ENCODE data around the gene KCND3.

KCND3 gene

DNA sequence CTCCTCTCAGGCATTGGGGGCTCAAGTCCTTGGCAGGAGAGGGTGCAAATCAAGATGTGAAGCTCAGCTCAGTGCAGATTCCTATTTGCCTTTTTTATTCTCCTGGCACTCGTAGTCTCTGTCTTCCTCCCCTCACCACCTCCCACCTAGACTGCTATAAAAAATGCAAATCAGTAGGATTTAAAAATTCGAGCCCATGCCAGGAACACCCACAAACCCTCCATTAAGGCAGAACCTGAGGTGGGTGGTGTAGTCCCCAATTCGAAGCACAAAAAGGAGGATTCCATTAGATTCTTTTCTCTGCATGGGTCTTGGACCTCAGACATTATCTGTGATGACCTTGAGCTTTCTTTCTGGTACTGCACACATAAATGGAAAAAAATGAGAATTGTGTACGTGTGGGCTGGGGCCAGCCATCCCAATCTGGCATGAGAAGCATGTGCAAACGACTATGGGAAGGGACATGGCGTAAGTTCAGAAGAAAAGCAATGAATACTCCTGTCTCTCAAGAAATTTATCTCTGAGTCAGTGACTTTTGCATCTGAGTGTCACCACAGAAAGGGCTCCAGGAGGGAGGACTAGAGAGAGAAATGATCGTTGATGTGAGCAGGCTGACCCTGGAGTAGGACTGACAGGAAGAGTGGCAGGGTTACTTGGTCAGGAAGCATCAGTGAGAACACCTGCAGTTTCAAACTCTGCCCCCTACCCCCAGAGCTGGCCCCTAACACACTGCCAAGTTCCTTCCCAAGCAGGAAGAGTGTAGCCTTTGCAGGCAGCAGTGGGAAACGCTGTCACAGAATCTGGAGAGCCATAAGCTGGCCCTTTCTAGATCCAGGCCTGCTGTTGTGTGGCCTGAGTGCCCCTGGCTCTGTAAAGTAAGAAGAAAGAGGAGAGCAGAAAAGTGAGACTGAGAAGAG is 252.0 kb downstream of the KCND3 start:
- DNase-seq = no peak

DNA sequence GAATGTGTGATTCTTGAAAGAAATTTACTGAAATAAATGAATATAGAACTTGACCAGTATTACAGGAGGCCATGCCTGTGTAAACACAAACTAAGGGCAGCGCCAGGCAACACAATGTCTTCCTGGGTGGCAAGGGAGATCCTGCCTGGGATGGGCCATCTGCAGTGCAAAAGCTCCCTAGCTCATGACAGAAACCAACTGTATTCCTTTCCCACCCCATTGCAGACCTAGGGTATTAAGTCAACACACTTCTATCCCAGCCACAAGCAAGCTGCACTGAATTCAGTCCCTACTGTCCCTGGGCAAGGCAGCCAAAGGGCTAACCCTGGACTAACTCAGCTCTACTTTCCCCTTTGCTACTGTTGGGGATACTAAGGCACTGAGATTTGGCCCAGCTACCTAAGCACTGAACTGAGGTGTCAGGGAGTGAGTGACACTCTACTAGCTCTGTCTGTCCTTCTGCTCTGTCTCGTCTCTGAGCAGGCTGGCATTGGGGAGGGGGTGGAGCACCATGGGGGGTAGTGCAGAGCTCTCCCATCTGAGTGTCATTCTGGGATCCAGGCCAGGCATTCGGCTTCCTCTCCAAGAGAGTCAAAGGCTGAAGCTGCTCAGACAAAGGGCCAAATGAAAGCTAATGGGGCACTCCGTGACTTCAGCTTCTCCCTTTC is 252.8 kb downstream of the KCND3 start:
- DNase-seq = no peak

DNA sequence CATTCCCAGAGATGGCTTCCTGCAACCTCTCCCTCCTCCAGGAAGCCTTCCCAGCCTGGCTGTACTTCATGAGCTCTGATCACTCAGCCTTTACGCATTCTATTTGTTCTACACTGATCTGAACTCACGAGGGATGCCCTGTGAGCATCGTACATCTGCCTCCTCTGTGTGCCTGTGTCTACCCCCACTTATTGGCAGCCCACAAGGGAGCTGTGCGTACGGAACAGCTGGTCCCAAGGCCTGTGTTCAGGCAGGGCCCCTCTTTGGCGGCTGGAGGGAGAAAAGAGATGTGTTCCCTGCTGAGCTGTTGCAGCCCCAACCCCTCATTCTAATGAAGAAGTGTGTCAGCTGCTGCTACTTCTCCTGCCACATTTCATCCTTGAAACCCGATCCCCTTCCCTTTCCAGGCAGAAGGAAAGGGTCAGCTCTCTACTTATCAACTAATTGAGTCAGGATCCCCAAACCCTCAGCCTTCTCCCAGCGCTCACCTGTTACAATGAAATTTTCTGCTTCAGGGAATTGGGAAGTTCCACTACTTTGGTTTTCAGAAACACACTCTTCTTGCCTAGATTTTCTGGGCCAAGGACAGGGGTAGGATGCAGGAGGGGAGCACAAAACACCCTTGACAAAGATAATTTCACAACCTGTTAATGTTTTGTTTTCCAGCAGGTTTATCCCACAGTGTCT is 253.5 kb downstream of the KCND3 start:
- no peak for DNase-seq

DNA sequence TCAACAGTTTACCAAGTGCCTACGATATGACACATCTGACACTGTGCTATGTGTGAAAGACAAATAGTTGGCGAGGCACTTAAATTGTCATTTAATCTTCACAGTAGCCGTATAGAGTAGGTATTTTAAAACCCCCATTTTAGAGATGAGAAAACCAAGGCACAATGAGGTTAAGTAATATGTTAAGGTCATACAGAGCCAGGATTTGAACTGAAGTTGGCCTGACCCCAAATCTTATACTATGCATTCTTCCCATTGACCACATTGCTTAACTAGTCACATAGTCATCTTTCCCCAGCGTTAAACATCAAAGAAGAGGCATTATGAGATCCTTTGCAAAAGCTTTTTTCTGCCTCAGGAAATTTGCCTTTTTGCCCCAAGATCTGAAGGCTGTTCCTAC is 254.1 kb downstream of the KCND3 start:
- DNase-seq = no peak

DNA sequence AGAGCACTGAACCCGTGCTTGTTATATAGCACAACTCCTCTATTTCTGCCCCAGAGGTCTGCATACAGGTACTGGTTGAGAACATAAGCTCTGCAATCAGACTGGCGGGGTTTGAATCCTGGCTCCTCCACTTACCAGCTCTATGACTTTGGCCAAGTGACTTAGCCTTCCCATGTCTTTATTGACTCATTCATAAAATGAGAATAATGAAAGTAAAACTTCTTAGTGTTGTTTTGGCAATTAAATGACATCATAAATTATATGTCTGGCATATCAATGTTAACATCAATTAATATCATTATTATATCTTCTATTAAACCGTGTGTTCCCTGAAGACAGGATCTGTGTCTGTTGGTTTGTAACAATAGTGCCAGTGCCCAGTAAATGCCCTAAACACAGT is 254.6 kb downstream of the KCND3 start:
- no peak for DNase-seq

DNA sequence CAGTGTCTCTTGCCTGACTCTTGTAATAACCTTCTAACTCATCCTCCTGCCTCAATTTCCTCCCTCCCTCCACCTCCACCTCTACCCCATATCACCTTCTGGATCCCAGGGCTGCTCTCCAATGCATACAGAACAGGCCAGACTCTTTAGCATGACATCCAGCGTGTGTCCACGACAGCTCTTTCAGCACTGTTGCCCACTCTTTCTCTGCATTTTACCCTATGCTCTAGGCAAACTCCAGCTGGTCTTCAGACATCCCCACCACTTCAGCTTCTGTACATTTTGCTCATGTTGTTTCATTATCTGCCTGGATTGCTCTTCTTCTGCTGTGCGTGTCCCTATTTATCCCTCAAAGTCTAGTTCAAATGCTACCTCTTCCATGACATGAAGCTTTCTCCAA is 255.0 kb downstream of the KCND3 start:
- no peak for DNase-seq

DNA sequence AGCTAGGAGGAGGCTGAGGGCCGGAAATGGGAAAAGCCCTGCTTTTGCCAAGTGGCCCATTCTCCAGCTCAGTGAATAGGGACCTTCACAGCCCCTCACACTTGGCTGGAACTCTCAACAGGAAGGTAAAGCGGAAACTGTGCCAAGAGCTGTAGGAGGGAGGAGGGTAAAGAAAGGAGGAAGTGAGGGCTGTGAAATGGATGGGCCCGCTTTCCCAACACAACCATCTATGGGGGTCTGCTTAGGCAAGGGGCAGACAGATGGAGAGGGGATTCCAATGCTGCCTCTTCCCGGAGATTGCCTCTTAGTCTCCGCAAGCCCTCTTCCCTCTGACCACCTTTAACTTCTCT is 255.5 kb downstream of the KCND3 start:
- no peak for DNase-seq

DNA sequence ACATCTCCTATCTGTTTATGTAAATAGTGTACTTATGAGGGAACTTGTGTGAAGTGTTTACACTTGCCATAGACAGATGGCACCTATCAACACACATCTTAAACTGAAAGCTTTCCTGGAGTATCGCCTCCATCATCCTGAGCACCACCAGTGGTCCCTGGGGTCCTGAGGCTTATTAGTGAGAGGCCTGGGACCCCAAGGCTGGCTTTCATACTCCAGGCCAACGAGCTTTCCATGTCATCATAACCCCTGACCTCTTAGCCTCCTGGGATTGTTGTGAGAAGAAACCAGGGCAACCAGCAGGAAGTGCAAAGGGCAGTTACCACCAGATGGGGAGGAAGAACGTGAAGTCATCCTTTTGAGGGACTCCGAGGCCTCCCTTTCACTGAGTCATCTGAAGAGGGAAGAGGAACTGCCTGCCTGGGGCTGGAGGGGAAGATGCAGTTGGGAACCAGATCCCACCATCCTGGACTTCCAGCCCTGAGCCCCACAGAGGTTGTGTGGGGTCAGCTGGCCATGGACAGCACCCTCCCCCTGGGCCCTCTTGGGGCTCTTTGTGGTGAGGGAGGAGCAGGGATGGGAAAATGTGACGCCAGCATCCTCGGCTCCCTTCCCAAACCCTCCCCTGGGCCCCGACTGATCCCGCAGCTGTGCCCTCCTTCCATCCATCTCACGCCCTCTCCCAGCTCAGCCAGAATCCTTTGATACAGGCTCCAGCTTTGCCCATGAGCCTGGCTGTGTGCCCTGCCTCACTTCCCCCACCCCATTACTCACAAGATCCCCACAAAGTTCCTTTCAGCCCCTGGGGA is 256.1 kb downstream of the KCND3 start:
- DNase-seq = no peak

DNA sequence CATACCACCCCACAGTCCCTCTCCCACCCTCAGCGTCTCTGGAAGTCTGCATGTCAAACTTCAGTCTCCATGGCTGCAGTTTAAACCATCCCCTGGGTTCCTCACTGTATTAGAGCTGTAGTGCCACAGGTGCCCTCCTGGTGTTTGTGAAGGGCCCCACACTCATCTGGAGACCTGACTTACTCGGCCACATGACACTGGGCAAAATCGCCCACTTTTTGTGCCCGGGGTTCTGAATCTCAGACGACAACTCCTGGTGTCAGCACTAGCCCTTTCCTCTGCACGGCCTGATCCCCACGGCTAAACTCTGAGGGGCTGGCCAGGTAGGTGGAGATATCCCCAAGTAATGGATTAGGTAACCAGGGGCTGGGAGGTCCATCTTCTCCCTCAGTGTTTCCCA is 256.8 kb downstream of the KCND3 start:
- no peak for DNase-seq

DNA sequence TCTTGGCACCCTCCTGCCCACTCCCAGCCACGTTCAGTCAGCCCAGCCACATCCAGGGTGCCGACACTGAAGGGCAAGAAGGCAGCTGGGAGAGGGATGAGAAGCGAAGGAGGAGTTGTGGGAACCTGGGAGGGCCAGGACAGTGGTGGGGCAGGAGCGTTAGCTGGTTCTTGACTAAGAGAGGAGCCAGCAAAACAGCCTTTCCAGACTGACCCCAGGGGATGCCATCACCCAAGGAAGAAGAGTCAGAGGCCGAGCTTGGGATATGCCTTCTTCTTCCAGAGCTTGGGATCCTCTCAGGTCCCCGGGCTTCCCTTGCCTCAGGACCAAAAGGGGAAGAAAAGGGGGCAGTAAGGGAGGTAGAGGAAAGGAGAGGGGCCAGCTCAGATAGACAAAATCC is 257.5 kb downstream of the KCND3 start:
- no peak for DNase-seq

DNA sequence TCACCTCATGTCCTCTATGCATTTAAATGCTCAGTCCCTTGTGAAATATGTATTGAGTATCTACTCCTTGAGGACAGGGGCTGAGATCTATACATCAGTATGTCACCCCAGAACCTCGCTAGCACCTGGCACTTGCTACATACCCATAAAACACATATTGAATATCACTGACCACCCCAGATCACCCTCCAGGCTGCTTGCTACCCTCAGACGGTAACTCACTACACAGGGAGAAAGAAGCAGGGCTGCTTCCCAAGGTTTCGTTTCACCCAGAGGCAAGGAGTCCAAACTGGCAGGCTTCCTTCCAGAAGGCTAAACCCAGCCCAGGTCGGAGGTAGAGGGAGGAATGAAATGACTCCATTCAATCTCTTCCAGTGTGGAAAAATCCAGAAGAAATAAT is 258.8 kb downstream of the KCND3 start:
- no peak for DNase-seq

DNA sequence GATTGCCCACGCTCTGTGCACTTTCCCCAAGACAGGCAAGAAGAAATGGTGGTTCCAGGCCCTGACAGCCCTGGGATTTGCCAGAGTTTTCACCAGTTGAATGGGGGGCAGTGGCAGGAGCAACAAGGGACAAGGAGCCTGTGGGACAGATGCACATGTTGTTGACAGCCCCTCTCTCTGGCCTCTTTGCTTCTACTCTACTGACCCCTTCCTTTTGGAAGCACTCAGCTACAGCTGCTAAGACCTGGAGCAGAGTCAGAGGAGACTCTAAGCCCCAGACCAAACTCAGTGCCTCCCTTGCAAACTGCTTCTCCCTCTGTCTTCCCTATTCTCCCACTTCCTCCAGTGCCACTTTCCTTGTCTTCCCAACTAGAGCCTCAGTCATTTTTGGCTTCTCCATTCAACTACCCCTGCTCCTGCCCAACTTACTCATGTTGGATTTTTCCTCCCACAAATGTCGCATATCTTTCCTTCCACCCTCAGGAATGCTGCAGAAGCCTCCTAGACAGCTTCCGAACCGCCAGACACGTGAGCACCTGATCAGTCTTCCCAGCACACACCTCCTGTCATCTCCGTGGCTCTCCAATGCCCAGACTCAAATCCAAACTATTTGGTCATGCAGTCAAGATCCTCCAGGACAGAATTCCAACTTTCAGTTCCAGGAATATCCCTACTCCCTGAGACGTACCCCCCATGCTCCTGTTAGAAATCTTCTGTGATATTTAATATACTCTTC is 259.4 kb downstream of the KCND3 start:
- no peak for DNase-seq

DNA sequence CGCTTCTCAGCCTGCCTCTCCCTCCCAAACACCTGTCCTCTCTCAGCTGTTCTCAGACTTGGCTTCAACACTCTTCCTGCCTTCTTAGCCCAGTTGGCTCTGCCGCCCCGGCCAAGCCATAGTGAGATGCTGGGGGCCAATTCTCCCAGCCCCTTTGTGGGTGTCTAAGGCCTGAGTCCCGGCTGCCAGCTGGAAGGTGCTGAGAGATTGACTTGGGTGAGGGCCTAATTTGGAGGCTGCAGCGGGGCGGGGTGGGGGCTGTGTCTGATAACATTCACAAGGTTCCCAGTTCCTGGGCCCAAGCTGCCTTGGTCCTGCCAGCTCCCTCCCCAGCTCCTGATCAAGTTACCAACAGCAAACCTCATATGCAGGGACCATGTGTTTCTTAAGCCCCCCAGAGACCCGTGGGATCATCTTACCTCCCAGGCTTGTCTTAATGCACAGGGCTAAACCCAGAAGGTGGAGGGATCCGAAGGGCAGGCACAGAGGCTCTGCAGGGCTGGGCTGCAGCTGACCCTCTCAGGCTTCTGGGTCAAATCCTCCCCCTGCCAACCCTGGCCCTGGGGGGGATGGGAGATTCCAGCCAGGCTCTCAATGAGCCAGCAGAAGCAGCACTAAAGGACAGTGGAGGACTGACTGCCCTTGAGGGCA is 260.1 kb downstream of the KCND3 start:
- no peak for DNase-seq

DNA sequence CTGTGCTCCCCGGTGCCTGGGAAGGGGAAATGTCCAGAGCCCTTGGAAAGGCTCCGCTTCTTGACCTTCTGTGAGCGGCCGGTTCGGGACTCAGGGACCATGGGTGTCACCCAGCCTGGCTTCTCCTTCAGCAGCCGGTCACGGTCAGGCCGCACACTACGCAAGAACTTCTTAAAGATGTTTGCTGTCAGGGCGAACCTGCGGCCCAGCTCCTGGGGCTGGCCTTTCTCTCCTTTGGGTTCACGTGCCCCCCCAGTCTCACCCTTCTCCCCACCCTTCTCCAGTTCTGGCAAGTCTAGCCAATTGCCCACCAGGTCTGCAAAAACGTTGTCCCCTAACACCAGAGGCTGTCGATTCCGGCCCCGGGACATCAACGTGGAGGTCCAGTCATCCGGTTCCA is 262.4 kb downstream of the KCND3 start:
- no peak for DNase-seq

DNA sequence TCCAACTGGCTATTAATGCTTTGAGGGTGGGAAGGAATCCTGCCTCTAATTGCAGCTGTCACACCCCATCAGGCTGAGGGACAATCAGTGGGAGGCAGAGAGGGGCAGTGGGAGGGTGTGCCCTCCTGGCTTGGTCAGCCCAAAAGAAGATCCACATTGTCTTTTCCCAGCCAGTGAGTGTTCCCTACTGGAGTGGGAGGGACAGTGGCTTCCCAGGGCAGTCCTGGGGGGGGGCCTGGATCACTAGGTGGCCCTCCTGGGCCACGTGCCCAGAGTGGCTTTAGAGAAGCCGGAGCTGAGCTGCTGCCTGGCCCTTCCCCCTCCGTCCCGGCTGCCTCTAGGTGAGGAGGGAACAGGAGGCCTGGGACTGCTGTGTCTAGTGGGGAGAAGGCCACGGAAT is 264.3 kb downstream of the KCND3 start:
- no peak for DNase-seq

DNA sequence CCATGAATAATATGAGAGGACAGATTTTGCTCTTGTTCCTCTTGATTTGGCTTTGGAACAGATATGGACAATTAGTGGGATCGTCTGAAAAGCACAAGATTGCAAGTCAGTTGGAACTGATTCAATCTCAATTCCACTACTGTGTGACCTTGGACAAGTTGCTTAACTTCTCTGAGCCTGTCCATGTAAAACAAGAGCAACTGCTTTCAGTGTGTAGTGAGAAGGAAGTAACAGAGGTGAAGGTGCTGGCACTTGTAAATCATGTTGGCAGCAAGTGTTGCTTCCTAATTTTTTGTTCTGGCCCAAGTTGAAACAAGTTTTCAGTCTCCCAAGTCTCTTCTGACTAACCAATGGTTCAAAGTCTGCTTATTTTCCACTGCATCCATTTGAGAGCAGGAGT is 265.6 kb downstream of the KCND3 start:
- no peak for DNase-seq

DNA sequence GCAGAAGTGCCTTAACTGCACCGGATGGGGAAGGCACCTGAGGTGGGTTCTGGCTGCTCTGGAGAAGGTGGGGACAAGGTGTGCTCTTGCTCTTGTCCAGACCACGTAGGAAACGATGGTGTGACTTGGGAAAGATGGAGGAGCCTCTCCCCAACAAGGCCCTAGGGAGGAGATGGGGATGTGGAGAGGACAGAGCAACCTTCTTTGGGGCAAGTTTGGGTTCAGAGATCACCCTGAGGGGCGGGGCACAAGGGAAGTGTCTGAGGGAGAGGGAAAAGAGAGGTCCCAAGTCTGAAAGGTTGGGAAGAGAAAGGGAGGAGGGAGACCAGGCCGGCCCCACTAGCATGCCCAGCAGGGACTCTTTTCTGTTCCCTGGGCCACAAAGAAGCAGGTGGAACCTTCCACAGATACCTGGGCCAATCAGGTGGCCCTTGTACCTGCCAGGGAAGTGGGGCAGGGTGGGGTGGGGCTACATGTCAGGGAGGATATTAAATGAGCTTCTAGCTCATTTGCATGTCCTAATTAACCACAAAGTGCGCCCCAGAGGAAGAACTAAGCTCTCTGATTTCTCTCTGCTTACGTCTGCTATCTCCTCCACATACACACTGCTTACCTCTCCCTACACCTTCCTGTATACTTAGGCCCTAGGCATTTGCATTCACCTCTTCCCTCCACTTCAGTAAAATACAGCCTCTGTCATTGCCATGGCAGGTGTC is 266.2 kb downstream of the KCND3 start:
- DNase-seq = peak in 3 of 5 experiments; percentile 24 to 31 (median 29)

DNA sequence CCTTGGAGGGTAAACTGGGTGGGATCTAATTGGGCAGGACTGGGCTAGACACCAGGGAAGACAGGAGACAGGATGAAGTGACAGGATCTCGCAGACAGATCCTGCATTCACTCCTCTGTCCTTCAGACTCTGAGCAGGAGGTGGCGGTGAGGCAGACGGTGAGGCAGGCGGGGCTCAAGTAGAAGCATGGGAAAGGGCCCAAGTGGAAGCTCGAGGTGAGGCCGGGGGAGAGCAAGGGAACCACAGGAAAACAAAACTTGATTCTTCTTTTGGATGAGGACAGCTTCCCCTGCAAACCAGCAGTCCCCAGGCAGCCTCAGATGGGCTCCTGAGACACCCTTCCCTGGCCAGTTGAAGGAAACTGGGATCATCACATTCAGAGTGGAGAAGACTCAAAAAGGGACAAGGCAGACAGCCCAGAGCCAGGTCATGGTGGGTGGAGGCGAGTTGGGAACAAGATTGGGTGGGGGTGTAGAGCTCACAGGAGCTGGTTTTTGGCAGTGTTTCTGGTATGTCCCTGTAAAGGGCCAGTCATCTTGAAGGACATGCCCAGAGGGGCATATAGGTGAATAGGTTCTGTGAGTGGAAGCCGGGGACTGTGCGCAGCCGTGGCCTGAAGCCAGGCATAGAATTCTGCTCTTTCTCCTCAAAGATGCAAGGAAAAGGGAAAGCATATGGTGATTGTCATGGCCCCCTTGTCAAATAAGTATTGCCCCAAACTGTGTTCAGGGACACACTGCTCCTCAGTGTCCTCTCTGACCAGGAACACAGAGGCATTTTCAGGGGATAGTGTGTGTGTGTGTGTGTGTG is 268.3 kb downstream of the KCND3 start:
- DNase-seq = no peak
